CD14-positive monocyte (primary cell): ENCODE measurements around the gene DMAC2. TPM values are rescaled to one million over a fixed set of nuclear protein-coding genes. Genes with fewer than 3 reads are reported as not detected.

Source experiments
- polyA plus RNA-seq, 3 donors: library from polyadenylated mRNA; depleted of rRNA in 1 of 3; unstranded in 2 of 3; stranded (reverse) in 1 of 3; fragments of 300-500 nt in 2 of 3; fragments of >200 nt in 1 of 3; fragmentation: Illumina TruSeq in 2 of 3; gene quantifications; 1 replicate in 2 of 3; 2 replicates in 1 of 3; pipeline ENCODE4 v1.2.3, GENCODE V29; 2012 to 2021
- small RNA-seq: library from RNA; depleted of rRNA; stranded (forward); fragments of <200 nt; gene quantifications from one replicate; pipeline ENCODE3, GENCODE V24; 2012; ENCODE audit warnings: low read depth; ENCODE audit not compliant: insufficient read length

The DMAC2 gene
- polyA plus RNA-seq, 3 donors: 33.2 to 48.0 (median 43.8) TPM

Small RNA genes lying within 50 kb of the gene (small RNA-seq; reads per million reads assigned to genes)
- gene RF00017: not detected

Other genes starting within 250 kb of the DMAC2 start
- 10 to 100 TPM in 2 of 3 donors, 1 to 10 TPM in 1; 8.9 to 20.3 (median 10.3) TPM for gene CYP2S1, start 246.7 kb downstream of the DMAC2 start, polyA plus RNA-seq
- under 1 TPM in 2 of 3 donors, not detected in 1; 0.05 to 0.07 TPM for gene AXL, start 220.7 kb downstream of the DMAC2 start, polyA plus RNA-seq
- 10 to 100 TPM; 22.6 to 55.3 (median 30.3) TPM for gene HNRNPUL1, start 175.5 kb downstream of the DMAC2 start, polyA plus RNA-seq
- gene CCDC97, start 129.7 kb downstream of the DMAC2 start, polyA plus RNA-seq: 10 to 100 TPM in 1 of 3 donors, 1 to 10 TPM in 2; 6.1 to 13.0 (median 8.8) TPM
- 100 to 1,000 TPM in 1 of 3 donors, 10 to 100 TPM in 2; 30.6 to 138 (median 42.2) TPM for gene TGFB1, start 86.0 kb downstream of the DMAC2 start, polyA plus RNA-seq
- gene B9D2, start 75.8 kb downstream of the DMAC2 start, polyA plus RNA-seq: 10 to 100 TPM; 12.2 to 32.5 (median 25.1) TPM
- 100 to 1,000 TPM in 1 of 3 donors, 10 to 100 TPM in 2; 29.1 to 103 (median 34.9) TPM for gene TMEM91, start 63.4 kb downstream of the DMAC2 start, polyA plus RNA-seq
- 10 to 100 TPM; 24.0 to 58.7 (median 40.5) TPM for gene EXOSC5, start 42.6 kb downstream of the DMAC2 start, polyA plus RNA-seq
- gene BCKDHA, start 42.1 kb downstream of the DMAC2 start, polyA plus RNA-seq: 10 to 100 TPM; 52.4 to 90.1 (median 87.6) TPM
- gene B3GNT8, start 12.5 kb downstream of the DMAC2 start, polyA plus RNA-seq: 10 to 100 TPM in 2 of 3 donors, 1 to 10 TPM in 1; 2.9 to 18.9 (median 17.4) TPM
- under 1 TPM in 1 of 3 donors, not detected in 2; 0.09 TPM for gene ERICH4, start 3.2 kb upstream of the DMAC2 start, polyA plus RNA-seq
- gene CEACAM21, start 136.3 kb upstream of the DMAC2 start, polyA plus RNA-seq: 1 to 10 TPM; 2.1 to 6.4 (median 4.1) TPM
- 10 to 100 TPM; 23.1 to 40.7 (median 27.5) TPM for gene CEACAM4, start 187.2 kb upstream of the DMAC2 start, polyA plus RNA-seq
- gene CEACAM7, start 248.4 kb upstream of the DMAC2 start, polyA plus RNA-seq: not detected